Peyer's patch (tissue), 4 donors: ENCODE results near the gene ABHD12B. TPM values are rescaled to one million over a fixed set of nuclear protein-coding genes. Genes with fewer than 3 reads are reported as not detected.

ENCODE experiments used
- DNase-seq, 3 donors: peaks; one replicate each; pipeline ENCODE4 v3.0.0-alpha.2; 2017 to 2019
- H3K27ac ChIP-seq, 4 donors: fragments of 200-600 bp; sonication (generic); one replicate each; pipeline ENCODE4 v1.5.1; 2016 to 2019
- H3K27me3 ChIP-seq, 2 donors: fragments of 200-600 bp; sonication (generic); one replicate each; pipeline ENCODE4 v1.5.1; 2019
- H3K36me3 ChIP-seq, 3 donors: fragments of 200-600 bp; sonication (generic); one replicate each; pipeline ENCODE4 v1.5.1; 2016 to 2019
- H3K4me1 ChIP-seq, 4 donors: fragments of 200-600 bp; sonication (generic); one replicate each; pipeline ENCODE4 v1.5.1; 2016 to 2019
- H3K4me3 ChIP-seq, 4 donors: fragments of 200-600 bp; sonication (generic); 1 replicate in 3 of 4; 2 replicates in 1 of 4; pipeline ENCODE4 v1.5.1; 2016 to 2019; ENCODE audit warnings: mild to moderate bottlenecking in 1 of 4
- H3K9me3 ChIP-seq, 4 donors: fragments of 200-600 bp; sonication (generic); one replicate each; pipeline ENCODE4 v1.5.1; 2016 to 2019; ENCODE audit warnings: mild to moderate bottlenecking in 1 of 4
- CTCF ChIP-seq, 6 experiments: fragments of 450-650 bp in 4 of 6; fragments of 200-600 bp in 2 of 6; sonication (generic) in 1 of 6; IDR thresholded peaks; one replicate each; pipeline ENCODE4 v1.5.1; 2017 to 2019; ENCODE audit warnings: antibody characterized with exemption in 6 of 6, mild to moderate bottlenecking in 3 of 6, moderate library complexity in 1 of 6
- POLR2A ChIP-seq, 2 donors: fragments of 450-650 bp; IDR thresholded peaks; one replicate each; pipeline ENCODE4 v1.5.1; 2017; ENCODE audit warnings: antibody characterized with exemption in 2 of 2, mild to moderate bottlenecking in 2 of 2, moderate library complexity in 2 of 2
- total RNA-seq, 4 donors: library from RNA; depleted of rRNA; stranded (reverse); fragments of >200 nt; gene quantifications; one replicate each; pipeline ENCODE4 v1.1.0, GENCODE V29; 2016

Gene ABHD12B
- total RNA-seq, 4 donors from 2014 or later: not detected

GRCh38 chr14:50845166-50845565, 26.7 kb upstream of the ABHD12B start:
- no peak overlapping the region for H3K27ac ChIP-seq
- no peaks in the 10 kb centered on the region for H3K36me3 ChIP-seq
- TF ChIP-seq CTCF (IDR thresholded peaks at IDR 0.05) (no peak), POLR2A (IDR thresholded peaks at IDR 0.05) (no peak)
- H3K9me3 ChIP-seq: no peaks in the 10 kb centered on the region
- no peak for DNase-seq
- no peaks in the 10 kb centered on the region for H3K27me3 ChIP-seq
- no peaks in the 10 kb centered on the region for H3K4me1 ChIP-seq
- H3K4me3 ChIP-seq: no peak overlapping the region

- TF ChIP-seq POLR2A (IDR thresholded peaks at IDR 0.05) (no peak), CTCF (IDR thresholded peaks at IDR 0.05) (no peak)
- DNase-seq: no peak
- H3K27ac ChIP-seq: no peak overlapping the region
- H3K4me1 ChIP-seq: no peaks in the 10 kb centered on the region
- H3K36me3 ChIP-seq: no peaks in the 10 kb centered on the region
- H3K9me3 ChIP-seq: no peaks in the 10 kb centered on the region
- H3K27me3 ChIP-seq: no peaks in the 10 kb centered on the region
- H3K4me3 ChIP-seq: no peak overlapping the region
Measured at GRCh38 chr14:50846226-50846880, 25.5 kb upstream of the ABHD12B start.

- no peak for DNase-seq
- Histone ChIP-seq H3K27ac (no peak overlapping the region), H3K4me1 (no peaks in the 10 kb centered on the region), H3K27me3 (no peaks in the 10 kb centered on the region), H3K4me3 (no peak overlapping the region), H3K36me3 (no peaks in the 10 kb centered on the region), H3K9me3 (no peaks in the 10 kb centered on the region)
- no peak for TF ChIP-seq POLR2A (IDR thresholded peaks at IDR 0.05)
- no peak for TF ChIP-seq CTCF (IDR thresholded peaks at IDR 0.05)
Measured at GRCh38 chr14:50853891-50854290, 18.0 kb upstream of the ABHD12B start.

- Histone ChIP-seq H3K36me3 (no peaks in the 10 kb centered on the region), H3K27me3 (no peaks in the 10 kb centered on the region), H3K4me1 (peaks cover 0 to 5% (median 3%) of the 10 kb centered on the region in 4 donors), H3K4me3 (no peak overlapping the region), H3K9me3 (no peaks in the 10 kb centered on the region), H3K27ac (no peak overlapping the region)
- DNase-seq: no peak
- TF ChIP-seq CTCF (IDR thresholded peaks at IDR 0.05) (no peak), POLR2A (IDR thresholded peaks at IDR 0.05) (no peak)
Measured at GRCh38 chr14:50854521-50854920, 17.3 kb upstream of the ABHD12B start.

- no peak for DNase-seq
- Histone ChIP-seq H3K27me3 (no peaks in the 10 kb centered on the region), H3K4me1 (peaks cover 0 to 8% (median 4%) of the 10 kb centered on the region in 4 donors), H3K36me3 (no peaks in the 10 kb centered on the region), H3K27ac (no peak overlapping the region), H3K4me3 (no peak overlapping the region), H3K9me3 (no peaks in the 10 kb centered on the region)
- TF ChIP-seq CTCF (IDR thresholded peaks at IDR 0.05): no peak
- no peak for TF ChIP-seq POLR2A (IDR thresholded peaks at IDR 0.05)
Measured at GRCh38 chr14:50855558-50855957, 16.3 kb upstream of the ABHD12B start.

GRCh38 chr14:50856660-50857059, 15.2 kb upstream of the ABHD12B start:
- DNase-seq: no peak
- H3K27me3 ChIP-seq: no peaks in the 10 kb centered on the region
- no peaks in the 10 kb centered on the region for H3K9me3 ChIP-seq
- no peaks in the 10 kb centered on the region for H3K36me3 ChIP-seq
- peaks cover 0 to 8% (median 4%) of the 10 kb centered on the region in 4 donors for H3K4me1 ChIP-seq
- no peak overlapping the region for H3K27ac ChIP-seq
- no peak for TF ChIP-seq CTCF (IDR thresholded peaks at IDR 0.05)
- no peak for TF ChIP-seq POLR2A (IDR thresholded peaks at IDR 0.05)
- H3K4me3 ChIP-seq: no peak overlapping the region
